Neural cell (in vitro differentiated cells): ENCODE data around the gene PRKCE.

ENCODE experiments used
- CTCF ChIP-seq: fragments of 450-650 bp; IDR thresholded peaks from 2 replicates; pipeline ENCODE4 v1.5.1; 2014; ENCODE audit warnings: antibody characterized with exemption, mild to moderate bottlenecking, moderate library complexity; ENCODE audit not compliant: poor library complexity, severe bottlenecking
- RAD21 ChIP-seq: fragments of 450-650 bp; conservative IDR thresholded peaks from 2 replicates; pipeline ENCODE4 v1.6.1; 2014; ENCODE audit warnings: antibody characterized with exemption, mild to moderate bottlenecking, moderate library complexity

- no peak for TF ChIP-seq CTCF
- no peak for TF ChIP-seq RAD21
Observed at GRCh38 chr2:45697190-45697589, 45.7 kb downstream of the PRKCE start.
